Stimulated activated CD4-positive, alpha-beta T cell treated with anti-CD3 and anti-CD28 coated beads, Interleukin-1b, Interleukin-23, amount 100 ng/mL, for 24 hours (primary cell): ENCODE results near the gene TPPP3.

ENCODE experiments used
- DNase-seq, 4 experiments: peaks; one replicate each; pipeline ENCODE4 v3.0.0-alpha.2; 2020; ENCODE audit warnings: low read depth in 4 of 4, low spot score in 1 of 4

TPPP3 gene

DNA sequence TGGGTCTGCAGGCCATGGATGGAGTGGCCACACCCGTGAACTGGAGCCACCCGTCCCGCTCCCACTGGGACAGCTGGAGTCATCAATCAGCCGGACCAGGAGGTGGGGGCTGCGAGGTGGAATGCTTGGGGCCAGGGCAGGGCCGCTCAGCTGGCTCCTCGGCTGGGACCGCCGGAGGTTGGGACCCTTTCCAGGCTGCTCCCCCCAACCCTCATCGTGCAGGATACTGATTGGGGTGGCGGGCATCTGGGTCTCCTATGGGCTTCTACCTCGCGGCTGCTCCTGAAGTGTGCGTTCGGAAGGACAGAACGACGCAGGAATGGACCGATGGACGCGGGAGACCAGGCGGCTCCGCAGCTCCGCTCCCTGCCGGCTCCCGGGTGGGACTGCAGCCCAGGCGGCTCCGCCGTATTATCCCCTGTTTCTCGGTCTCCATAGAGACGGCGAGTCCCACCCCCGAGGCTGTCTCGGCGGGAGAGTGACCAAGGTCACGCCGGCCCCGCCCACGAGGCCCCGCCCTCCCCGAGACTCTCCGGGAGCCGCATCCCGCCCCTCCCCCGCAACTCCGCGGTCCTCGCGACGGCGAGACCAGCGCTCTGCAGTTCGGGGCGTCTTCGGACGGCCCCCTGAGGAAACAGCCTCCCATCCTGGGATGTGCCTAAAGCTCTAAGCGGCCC is at the start of gene TPPP3:
TSS of gene TPPP3 (minus strand) at position 388 of the 677 bp plus-strand sequence. CDS start 2,387 bp downstream, outside the sequence.
- peak in 3 of 4 experiments; percentile 9 to 32 (median 19) for DNase-seq

GRCh38 chr16:67442581-67443255 is 49.4 kb upstream of the TPPP3 start:
- no peak for DNase-seq

DNA sequence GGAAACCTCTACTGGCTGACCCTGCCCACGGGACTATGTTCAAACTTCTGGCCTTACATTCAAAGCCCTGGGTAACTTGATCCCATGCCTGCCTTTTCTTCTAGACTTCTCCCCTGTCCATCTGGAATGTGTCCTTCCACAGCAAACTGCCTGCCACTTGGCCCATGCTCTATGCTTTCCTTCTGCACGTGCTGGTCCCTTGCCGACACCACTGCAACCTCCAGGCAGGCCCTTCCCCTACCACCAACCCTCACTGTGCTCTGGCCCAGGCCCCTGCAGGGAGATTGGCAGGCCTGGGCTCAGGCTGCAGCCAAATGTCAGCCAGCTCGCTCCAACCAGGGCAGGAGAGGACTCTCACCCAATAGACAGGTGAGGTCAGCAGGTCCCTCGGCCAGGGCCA is 48.6 kb upstream of the TPPP3 start:
- DNase-seq = no peak

GRCh38 chr16:67441271-67441753 is 48.0 kb upstream of the TPPP3 start:
- no peak for DNase-seq

- DNase-seq = no peak
Observed at GRCh38 chr16:67438824-67439393, 45.6 kb upstream of the TPPP3 start.

DNA sequence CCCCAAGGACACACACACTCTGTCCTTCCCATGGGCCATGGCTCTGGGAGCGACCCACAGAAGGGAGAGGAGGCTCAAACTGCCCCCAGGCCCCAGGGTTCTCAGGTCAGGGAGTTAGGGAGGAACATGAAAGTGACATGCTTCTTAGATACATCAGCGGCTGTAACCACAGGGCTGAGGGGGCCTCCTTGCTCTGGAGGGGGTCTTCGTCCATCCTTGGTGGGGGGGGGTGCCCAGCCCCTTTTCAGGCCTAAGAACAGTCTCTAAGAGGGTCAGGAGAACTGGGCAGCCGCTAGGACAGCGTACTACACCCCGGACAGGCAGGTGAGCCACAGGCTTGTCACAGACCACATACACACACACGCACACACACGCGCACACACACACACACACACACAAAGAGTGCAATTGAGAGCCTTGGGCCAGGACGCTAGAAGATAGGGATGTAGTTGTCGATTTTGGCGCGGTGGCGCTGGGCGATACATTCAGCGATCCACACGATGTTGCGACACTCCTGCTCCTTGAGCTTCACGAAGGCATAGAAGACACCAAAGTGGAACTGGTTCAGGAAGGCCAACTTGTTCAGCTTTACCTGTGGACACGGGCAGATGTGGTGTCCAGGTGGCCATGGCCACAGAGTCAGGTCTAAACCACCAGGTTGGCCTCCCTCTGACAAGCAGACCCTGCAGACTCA is 44.9 kb upstream of the TPPP3 start:
- DNase-seq = no peak

DNA sequence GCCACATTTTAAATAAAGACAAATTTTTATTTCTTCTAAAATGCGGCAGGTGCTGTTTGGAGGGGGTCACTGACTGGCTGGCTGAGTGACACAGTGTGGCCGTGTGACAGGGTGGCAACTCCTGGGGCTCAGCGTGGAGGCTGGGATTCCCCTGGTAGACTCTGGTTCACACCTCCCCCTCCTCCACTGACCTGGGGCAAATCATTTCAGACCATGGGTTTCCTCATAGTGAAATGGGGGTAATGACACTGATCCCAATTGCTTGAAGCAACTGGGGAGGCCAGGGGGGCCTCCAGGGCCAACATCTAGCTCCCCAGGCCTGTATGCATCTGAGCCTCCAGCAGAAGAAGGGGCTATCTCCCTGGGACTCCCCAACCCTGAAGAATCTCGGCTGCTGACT is 44.2 kb upstream of the TPPP3 start:
- no peak for DNase-seq

GRCh38 chr16:67436640-67437193 is 43.4 kb upstream of the TPPP3 start:
- no peak for DNase-seq

DNA sequence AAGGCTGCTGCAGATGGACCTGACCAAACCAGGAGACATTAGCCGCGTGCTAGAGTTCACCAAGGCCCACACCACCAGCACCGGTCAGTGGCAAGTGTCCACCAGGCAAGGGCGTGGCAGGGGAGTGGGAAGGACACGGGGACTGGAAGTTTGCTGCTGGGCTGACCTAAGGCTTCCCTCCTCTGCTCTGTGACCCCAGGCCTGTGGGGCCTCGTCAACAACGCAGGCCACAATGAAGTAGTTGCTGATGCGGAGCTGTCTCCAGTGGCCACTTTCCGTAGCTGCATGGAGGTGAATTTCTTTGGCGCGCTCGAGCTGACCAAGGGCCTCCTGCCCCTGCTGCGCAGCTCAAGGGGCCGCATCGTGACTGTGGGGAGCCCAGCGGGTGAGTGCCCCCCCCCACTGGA is 42.5 kb upstream of the TPPP3 start:
- DNase-seq = no peak

- DNase-seq = no peak
Observed at GRCh38 chr16:67433131-67433719, 39.9 kb upstream of the TPPP3 start.

GRCh38 chr16:67432506-67432890 is 39.2 kb upstream of the TPPP3 start:
- no peak for DNase-seq

GRCh38 chr16:67431775-67432505 is 38.6 kb upstream of the TPPP3 start:
- no peak for DNase-seq

DNA sequence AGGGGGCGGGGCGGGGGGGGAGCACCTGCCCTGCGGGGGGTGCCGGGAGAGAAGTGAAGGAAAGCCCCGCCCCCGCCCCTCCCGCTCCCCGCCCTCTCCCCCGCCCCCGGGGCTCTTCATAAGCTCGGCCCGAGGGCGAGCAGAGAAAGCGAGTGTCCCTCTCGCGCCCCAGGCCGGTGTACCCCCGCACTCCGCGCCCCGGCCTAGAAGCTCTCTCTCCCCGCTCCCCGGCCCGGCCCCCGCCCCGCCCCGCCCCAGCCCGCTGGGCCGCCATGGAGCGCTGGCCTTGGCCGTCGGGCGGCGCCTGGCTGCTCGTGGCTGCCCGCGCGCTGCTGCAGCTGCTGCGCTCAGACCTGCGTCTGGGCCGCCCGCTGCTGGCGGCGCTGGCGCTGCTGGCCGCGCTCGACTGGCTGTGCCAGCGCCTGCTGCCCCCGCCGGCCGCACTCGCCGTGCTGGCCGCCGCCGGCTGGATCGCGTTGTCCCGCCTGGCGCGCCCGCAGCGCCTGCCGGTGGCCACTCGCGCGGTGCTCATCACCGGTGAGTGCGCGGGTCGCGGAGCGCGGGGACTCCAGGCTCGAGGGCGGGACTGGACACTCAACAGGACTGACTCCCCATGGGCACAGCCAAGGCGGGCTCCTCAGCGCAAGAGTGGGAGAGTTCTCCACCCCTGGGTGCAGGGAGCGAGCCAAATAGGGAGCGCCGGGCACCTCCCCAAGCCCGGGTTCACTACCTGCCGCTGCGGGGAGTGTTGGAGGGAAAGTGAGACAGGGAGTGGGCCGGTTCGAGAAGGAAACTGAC is 37.9 kb upstream of the TPPP3 start, which contains the start of gene HSD11B2:
TSS of gene HSD11B2 (plus strand) at position 145 of the 798 bp plus-strand sequence. CDS start at position 273, 128 bp downstream.
- DNase-seq = no peak

DNA sequence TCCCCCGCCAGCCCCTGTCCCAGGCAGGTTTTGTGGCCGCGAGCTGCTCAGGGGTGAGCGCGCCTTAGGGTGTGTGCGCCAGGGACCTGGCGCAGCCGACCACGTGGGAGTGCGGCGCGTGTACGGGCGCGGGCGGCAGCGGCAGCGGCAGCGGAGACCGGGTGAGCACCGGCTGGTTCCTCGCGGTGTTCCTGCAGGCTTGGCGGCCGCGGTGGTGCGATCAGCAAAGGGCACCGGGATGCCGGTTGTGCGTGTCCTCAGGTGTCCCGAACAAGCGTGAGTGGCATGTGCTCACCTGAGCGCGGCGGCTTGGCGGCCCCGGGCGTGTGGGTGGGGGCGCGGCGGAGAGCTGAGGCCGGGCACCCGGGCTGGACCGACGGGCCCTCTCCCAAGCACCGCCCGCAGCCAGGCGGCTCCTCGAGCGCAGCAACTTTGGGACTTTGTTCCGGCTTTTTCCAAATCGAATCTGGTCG is 37.2 kb upstream of the TPPP3 start:
- DNase-seq = no peak

- no peak for DNase-seq
Observed at GRCh38 chr16:67429799-67430503, 36.7 kb upstream of the TPPP3 start.

DNA sequence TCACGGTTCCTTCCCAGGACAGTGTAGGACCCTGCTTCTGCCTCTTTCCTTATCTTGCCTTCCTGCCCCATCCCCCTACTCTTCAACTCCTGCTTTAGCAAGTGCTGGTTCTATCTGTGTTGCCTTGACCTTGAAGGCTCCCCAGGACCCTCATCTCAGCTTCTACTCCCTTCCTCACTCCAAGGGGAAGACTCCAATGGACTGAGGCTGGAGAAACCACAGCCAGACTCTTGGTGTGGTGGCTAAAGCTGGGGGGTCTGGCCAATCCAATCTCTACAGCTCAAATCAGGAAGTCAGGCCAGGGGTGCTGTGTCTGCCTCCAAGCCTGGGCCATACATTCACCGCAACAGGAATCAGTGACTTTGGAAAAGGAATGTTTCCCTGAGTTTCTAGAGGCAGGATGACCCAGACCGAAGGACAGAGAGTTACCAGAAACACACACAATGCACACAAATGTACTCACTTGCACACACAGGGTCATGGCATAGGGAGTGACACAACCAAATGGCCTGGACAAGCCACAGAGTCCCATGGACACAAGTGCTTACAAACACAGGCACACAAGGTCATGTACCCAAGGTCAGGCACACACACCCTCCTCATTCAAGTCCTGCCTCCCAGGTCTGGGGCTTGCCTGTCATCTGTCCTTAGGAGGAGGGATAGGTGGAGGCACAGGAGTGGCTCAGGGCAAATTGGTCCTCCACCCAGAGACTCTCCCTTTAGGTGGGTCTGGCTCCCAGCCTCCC is 35.9 kb upstream of the TPPP3 start:
- DNase-seq = no peak

GRCh38 chr16:67428146-67428731 is 34.9 kb upstream of the TPPP3 start:
- DNase-seq = peak in 3 of 4 experiments; percentile 35 to 39 (median 38)
